Astrocyte of the hippocampus (primary cell): ENCODE data around the gene PARD3B.
"Not testable (repeated sequence)": the region's sequence is repeated elsewhere in the genome, so short reads cannot be mapped to it uniquely, and the experiment has no call there.

Experiments used
- DNase-seq: peaks from one replicate; pipeline ENCODE4 v3.0.0; 2011; ENCODE audit warnings: low read depth, low spot score

Gene PARD3B

GRCh38 chr2:205177546-205177945 lies 632.3 kb downstream of the PARD3B start:
- DNase-seq = no peak

GRCh38 chr2:205180730-205181129 lies 635.5 kb downstream of the PARD3B start:
- no peak for DNase-seq

- peak; percentile 37 for DNase-seq
These were observed 642.5 kb downstream of the PARD3B start for GRCh38 chr2:205187731-205188130.

- peak; percentile 65 for DNase-seq
These were observed 643.2 kb downstream of the PARD3B start for GRCh38 chr2:205188239-205189138.

GRCh38 chr2:205189301-205189700 lies 644.0 kb downstream of the PARD3B start:
- DNase-seq = peak; percentile 17

GRCh38 chr2:205190528-205190927 lies 645.3 kb downstream of the PARD3B start:
- DNase-seq = no peak

GRCh38 chr2:205193125-205193835 lies 648.0 kb downstream of the PARD3B start:
- no peak for DNase-seq

GRCh38 chr2:205193836-205194228 lies 648.6 kb downstream of the PARD3B start:
- no peak for DNase-seq

GRCh38 chr2:205197468-205198139 lies 652.3 kb downstream of the PARD3B start:
- DNase-seq = no peak

GRCh38 chr2:205198140-205198525 lies 652.9 kb downstream of the PARD3B start:
- DNase-seq = peak; percentile 39

GRCh38 chr2:205199165-205199850 lies 654.0 kb downstream of the PARD3B start:
- DNase-seq = no peak

GRCh38 chr2:205210494-205210893 lies 665.2 kb downstream of the PARD3B start:
- DNase-seq = no peak

- DNase-seq = no peak
These were observed 667.1 kb downstream of the PARD3B start for GRCh38 chr2:205212357-205212756.

GRCh38 chr2:205216092-205216491 lies 670.8 kb downstream of the PARD3B start:
- no peak for DNase-seq

- DNase-seq = peak; percentile 4
These were observed 671.3 kb downstream of the PARD3B start for GRCh38 chr2:205216580-205216979.

GRCh38 chr2:205217004-205217403 lies 671.7 kb downstream of the PARD3B start:
- DNase-seq = no peak

GRCh38 chr2:205218056-205218455 lies 672.8 kb downstream of the PARD3B start:
- DNase-seq = peak; percentile 23

GRCh38 chr2:205218816-205219215 lies 673.5 kb downstream of the PARD3B start:
- DNase-seq = not testable (repeated sequence)

- no peak for DNase-seq
These were observed 675.3 kb downstream of the PARD3B start for GRCh38 chr2:205220559-205220958.

- no peak for DNase-seq
These were observed 686.8 kb downstream of the PARD3B start for GRCh38 chr2:205232086-205232485.

GRCh38 chr2:205235434-205235833 lies 690.2 kb downstream of the PARD3B start:
- DNase-seq = no peak

GRCh38 chr2:205237524-205237923 lies 692.2 kb downstream of the PARD3B start:
- DNase-seq = no peak
